Gastroesophageal sphincter (tissue), 3 donors: ENCODE data around the gene SAP30L.

Experiments used
- CTCF ChIP-seq, 4 experiments: fragments of 200-600 bp in 2 of 4; fragments of 450-650 bp in 2 of 4; sonication (generic) in 1 of 4; IDR thresholded peaks; one replicate each; pipeline ENCODE4 v1.5.1; 2017 to 2019; ENCODE audit warnings: antibody characterized with exemption in 4 of 4, mild to moderate bottlenecking in 2 of 4, moderate library complexity in 2 of 4
- POLR2A ChIP-seq, 2 donors: fragments of 450-650 bp; IDR thresholded peaks; one replicate each; pipeline ENCODE4 v1.6.1; 2017; ENCODE audit warnings: antibody characterized with exemption in 2 of 2, mild to moderate bottlenecking in 2 of 2, moderate library complexity in 1 of 2
- POLR2AphosphoS5 ChIP-seq: sonication (generic); formaldehyde crosslinking; IDR thresholded peaks from one replicate; pipeline ENCODE4 v1.6.1; 2017; ENCODE audit warnings: antibody characterized with exemption

GRCh38 chr5:154487541-154487940, 41.7 kb downstream of the SAP30L start:
- no peak for TF ChIP-seq POLR2A (IDR thresholded peaks at IDR 0.05)
- TF ChIP-seq CTCF (IDR thresholded peaks at IDR 0.05): no peak
- TF ChIP-seq POLR2AphosphoS5: no peak
